ENCODE data around the gene AIP. TPM values are rescaled to one million over a fixed set of nuclear protein-coding genes. Genes with fewer than 3 reads are reported as not detected.
A peak's percentile ranks its signal among the peaks of the same experiment; 100 is the strongest.

AIP gene
- polyA plus RNA-seq, 3 donors = 76.7 to 132 (median 99.3) TPM

DNA sequence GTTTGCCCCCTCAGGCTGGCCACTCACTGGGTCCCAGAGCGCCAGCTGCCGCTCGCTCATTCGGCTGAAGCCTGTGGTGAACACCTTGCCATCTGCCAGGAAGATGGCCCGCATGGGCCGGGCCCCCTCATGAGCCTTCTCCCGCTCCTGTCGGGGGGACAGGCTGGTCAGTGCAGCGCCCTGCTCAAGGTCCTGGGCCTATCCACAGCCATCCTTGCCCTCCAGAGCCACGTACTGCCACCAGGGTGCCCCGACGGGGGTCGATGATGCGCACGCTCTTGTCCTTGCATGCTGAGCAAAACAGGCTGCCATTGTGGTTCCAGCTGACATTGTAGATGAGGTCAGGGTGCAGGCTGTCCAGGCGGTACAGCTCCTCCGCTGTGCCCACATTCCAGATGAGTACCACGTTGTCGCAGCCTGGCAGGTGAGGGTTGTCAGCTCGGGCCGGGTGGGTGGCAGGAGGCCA, 41.7 kb upstream of the AIP start:
- no peak overlapping the region for H3K9ac ChIP-seq (ENCODE audit: insufficient read depth, low read length, poor library complexity, severe bottlenecking)
- DNase-seq = no peak
- H3K4me3 ChIP-seq (replicated peaks in 1 of 3; ENCODE audit: low read depth in 2 of 3, low read length in 3 of 3) = no peak overlapping the region
- Mint-ChIP-seq H3K36me3 (peaks cover 32 to 43% of the 10 kb centered on the region in 2 donors), H3K9me3 (no peaks in the 10 kb centered on the region), H3K27me3 (ENCODE audit: low read depth in 3 of 3) (peaks cover 1 to 3% (median 3%) of the 10 kb centered on the region in 3 donors), H3K4me1 (peaks cover 58% of the 10 kb centered on the region), H3K27ac (peak overlapping the region in 5 of 7 donors; percentile 11 to 77 (median 42)), H3K4me3 (no peak overlapping the region)
- H4K20me1 ChIP-seq (ENCODE audit: insufficient read depth, low read length) = peaks cover 61% of the 10 kb centered on the region
- no peaks in the 10 kb centered on the region for H3K9me3 ChIP-seq (replicated peaks in 1 of 2; ENCODE audit: control insufficient read depth in 1 of 2, insufficient read depth in 1 of 2, low read length in 2 of 2)
- peak overlapping the region in 1 of 2 donors; percentile 8 for H3K27ac ChIP-seq (ENCODE audit: low read depth in 1 of 2, low read length in 2 of 2)
- H3K36me3 ChIP-seq (replicated peaks in 1 of 2; ENCODE audit: control insufficient read depth in 1 of 2, insufficient read depth in 2 of 2, low read length in 2 of 2) = peaks cover 10 to 45% of the 10 kb centered on the region in 2 donors
- peak overlapping the region; percentile 13 for H3K4me2 ChIP-seq (replicated peaks; ENCODE audit: extremely low read depth, low read length, poor library complexity, severe bottlenecking)
- TF ChIP-seq, protein P1, sequence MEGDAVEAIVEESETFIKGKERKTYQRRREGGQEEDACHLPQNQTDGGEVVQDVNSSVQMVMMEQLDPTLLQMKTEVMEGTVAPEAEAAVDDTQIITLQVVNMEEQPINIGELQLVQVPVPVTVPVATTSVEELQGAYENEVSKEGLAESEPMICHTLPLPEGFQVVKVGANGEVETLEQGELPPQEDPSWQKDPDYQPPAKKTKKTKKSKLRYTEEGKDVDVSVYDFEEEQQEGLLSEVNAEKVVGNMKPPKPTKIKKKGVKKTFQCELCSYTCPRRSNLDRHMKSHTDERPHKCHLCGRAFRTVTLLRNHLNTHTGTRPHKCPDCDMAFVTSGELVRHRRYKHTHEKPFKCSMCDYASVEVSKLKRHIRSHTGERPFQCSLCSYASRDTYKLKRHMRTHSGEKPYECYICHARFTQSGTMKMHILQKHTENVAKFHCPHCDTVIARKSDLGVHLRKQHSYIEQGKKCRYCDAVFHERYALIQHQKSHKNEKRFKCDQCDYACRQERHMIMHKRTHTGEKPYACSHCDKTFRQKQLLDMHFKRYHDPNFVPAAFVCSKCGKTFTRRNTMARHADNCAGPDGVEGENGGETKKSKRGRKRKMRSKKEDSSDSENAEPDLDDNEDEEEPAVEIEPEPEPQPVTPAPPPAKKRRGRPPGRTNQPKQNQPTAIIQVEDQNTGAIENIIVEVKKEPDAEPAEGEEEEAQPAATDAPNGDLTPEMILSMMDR (IDR thresholded peaks at IDR 0.05) = no peak
- H3K79me2 ChIP-seq (ENCODE audit: insufficient read depth, low read length) = no peaks in the 10 kb centered on the region
- H3K4me1 ChIP-seq (ENCODE audit: control insufficient read depth in 1 of 2, insufficient read depth in 2 of 2, low read length in 2 of 2) = peaks cover 35 to 69% of the 10 kb centered on the region in 2 donors
- intact Hi-C loops (cut with micrococcal nuclease) = no loop called here
- no peak overlapping the region for H2AFZ ChIP-seq (ENCODE audit: insufficient read depth, low read depth, low read length, poor library complexity, severe bottlenecking)
- 85% methylated on average over 19 of the region's 21 CpGs for WGBS (ENCODE audit: insufficient coverage)
- no peaks in the 10 kb centered on the region for H3K27me3 ChIP-seq (ENCODE audit: control insufficient read depth in 2 of 2, insufficient read depth in 2 of 2, low read length in 2 of 2)

- no peak for DNase-seq
- H3K27me3 Mint-ChIP-seq (ENCODE audit: low read depth in 3 of 3) = peaks cover 1 to 4% (median 3%) of the 10 kb centered on the region in 3 donors
- intact Hi-C loops (cut with micrococcal nuclease) = no loop called here
- H3K4me3 Mint-ChIP-seq = no peak overlapping the region
- H3K36me3 Mint-ChIP-seq = peaks cover 32 to 38% of the 10 kb centered on the region in 2 donors
- Histone ChIP-seq H3K4me2 (replicated peaks; ENCODE audit: extremely low read depth, low read length, poor library complexity, severe bottlenecking) (peak overlapping the region; percentile 93), H2AFZ (ENCODE audit: insufficient read depth, low read depth, low read length, poor library complexity, severe bottlenecking) (no peak overlapping the region), H4K20me1 (ENCODE audit: insufficient read depth, low read length) (peaks cover 53% of the 10 kb centered on the region), H3K27ac (ENCODE audit: low read depth in 1 of 2, low read length in 2 of 2) (no peak overlapping the region), H3K79me2 (ENCODE audit: insufficient read depth, low read length) (no peaks in the 10 kb centered on the region), H3K9ac (ENCODE audit: insufficient read depth, low read length, poor library complexity, severe bottlenecking) (no peak overlapping the region), H3K27me3 (ENCODE audit: control insufficient read depth in 2 of 2, insufficient read depth in 2 of 2, low read length in 2 of 2) (no peaks in the 10 kb centered on the region), H3K4me3 (replicated peaks in 1 of 3; ENCODE audit: low read depth in 2 of 3, low read length in 3 of 3) (no peak overlapping the region), H3K36me3 (replicated peaks in 1 of 2; ENCODE audit: control insufficient read depth in 1 of 2, insufficient read depth in 2 of 2, low read length in 2 of 2) (peaks cover 10 to 40% of the 10 kb centered on the region in 2 donors), H3K4me1 (ENCODE audit: control insufficient read depth in 1 of 2, insufficient read depth in 2 of 2, low read length in 2 of 2) (peaks cover 27 to 62% of the 10 kb centered on the region in 2 donors), H3K9me3 (replicated peaks in 1 of 2; ENCODE audit: control insufficient read depth in 1 of 2, insufficient read depth in 1 of 2, low read length in 2 of 2) (no peaks in the 10 kb centered on the region)
- 86% methylated on average over 27 of the region's 28 CpGs for WGBS (ENCODE audit: insufficient coverage)
- TF ChIP-seq, protein P1 (IDR thresholded peaks at IDR 0.05) = no peak
- H3K4me1 Mint-ChIP-seq = peaks cover 53% of the 10 kb centered on the region
- H3K9me3 Mint-ChIP-seq = no peaks in the 10 kb centered on the region
- peak overlapping the region in 2 of 7 donors; percentile 30 to 70 for H3K27ac Mint-ChIP-seq
Observed at GRCh38 chr11:67441731-67442351, 41.0 kb upstream of the AIP start.
